OCI-LY1 (cell line): ENCODE results near the gene EHF.

Experiments
- CTCF ChIP-seq: fragments of 200-600 bp; sonication (generic), shearing (Covaris generic); IDR thresholded peaks from 2 replicates; pipeline ENCODE4 v1.5.1; 2017; ENCODE audit warnings: mild to moderate bottlenecking, antibody characterized with exemption, low read length, moderate library complexity, mixed read lengths
- EZH2 ChIP-seq: fragments of 200-600 bp; sonication (generic), shearing (Covaris generic); IDR thresholded peaks from 2 replicates; pipeline ENCODE4 v1.8.0; 2017; ENCODE audit warnings: borderline replicate concordance, mixed run types, mild to moderate bottlenecking, antibody characterized with exemption, low read length, moderate library complexity, mixed read lengths

GRCh38 chr11:34706709-34707461 lies 86.0 kb downstream of the EHF start:
- TF ChIP-seq CTCF = no peak
- no peak for TF ChIP-seq EZH2
